ENCODE data around the gene BYSL.

The BYSL gene

GRCh38 chr6:41920921-41921711 lies at the start of gene BYSL, which contains the start of gene MED20:
Gene BYSL, plus strand, starts transcription at chr6:41921499. Its CDS starts 64 bp downstream, at chr6:41921563.
Gene MED20, minus strand, starts transcription at chr6:41921139. Its CDS starts 121 bp downstream, at chr6:41921018.
- peak; percentile 96 to 97 for DNase-seq

- DNase-seq, result no peak
Measured at GRCh38 chr6:41871691-41872090, 49.6 kb upstream of the BYSL start.

- DNase-seq, result no peak
Measured at GRCh38 chr6:41872147-41872546, 49.2 kb upstream of the BYSL start.

GRCh38 chr6:41874741-41875140 lies 46.6 kb upstream of the BYSL start:
- no peak for DNase-seq

GRCh38 chr6:41877051-41877680 lies 44.1 kb upstream of the BYSL start:
- no peak for DNase-seq

- DNase-seq, result no peak
Measured at GRCh38 chr6:41878246-41878645, 43.1 kb upstream of the BYSL start.

- DNase-seq, result no peak
Measured at GRCh38 chr6:41878961-41879405, 42.3 kb upstream of the BYSL start.

GRCh38 chr6:41881506-41881905 lies 39.8 kb upstream of the BYSL start:
- DNase-seq, result no peak

- no peak for DNase-seq
Measured at GRCh38 chr6:41884957-41885356, 36.3 kb upstream of the BYSL start.

- DNase-seq, result no peak
Measured at GRCh38 chr6:41885930-41886329, 35.4 kb upstream of the BYSL start.

GRCh38 chr6:41887331-41887751 lies 34.0 kb upstream of the BYSL start:
- DNase-seq, result no peak

GRCh38 chr6:41892921-41893564 lies 28.3 kb upstream of the BYSL start:
- DNase-seq, result no peak

- DNase-seq, result peak; percentile 12 to 20
Measured at GRCh38 chr6:41894366-41895299, 26.7 kb upstream of the BYSL start.

GRCh38 chr6:41895300-41896233 lies 25.7 kb upstream of the BYSL start, which contains the start of gene USP49:
Gene USP49, minus strand, starts transcription at chr6:41895375. Its CDS starts 88,392 bp downstream, at chr6:41806983.
- peak; percentile 94 to 97 for DNase-seq

- DNase-seq, result no peak
Measured at GRCh38 chr6:41896281-41896680, 25.0 kb upstream of the BYSL start.

- no peak for DNase-seq
Measured at GRCh38 chr6:41900861-41901260, 20.4 kb upstream of the BYSL start.

- peak; percentile 57 to 69 for DNase-seq
Measured at GRCh38 chr6:41901882-41902519, 19.3 kb upstream of the BYSL start.

GRCh38 chr6:41909727-41910126 lies 11.6 kb upstream of the BYSL start:
- no peak for DNase-seq

GRCh38 chr6:41914343-41914742 lies 7.0 kb upstream of the BYSL start:
- DNase-seq, result no peak

- DNase-seq, result no peak
Measured at GRCh38 chr6:41914869-41915530, 6.3 kb upstream of the BYSL start.
